ENCODE data around the gene MBD3L5.
A peak's percentile ranks its signal among the peaks of the same experiment; 100 is the strongest.
"Not testable (repeated sequence)": the region's sequence is repeated elsewhere in the genome, so short reads cannot be mapped to it uniquely, and the experiment has no call there.

The MBD3L5 gene

GRCh38 chr19:7054635-7055368, 24.4 kb downstream of the MBD3L5 start:
- DNase-seq: not testable (repeated sequence)

GRCh38 chr19:7055679-7056078, 25.3 kb downstream of the MBD3L5 start:
- not testable (repeated sequence) for DNase-seq

GRCh38 chr19:7056371-7056770, 26.0 kb downstream of the MBD3L5 start:
- DNase-seq: not testable (repeated sequence)

- DNase-seq: not testable (repeated sequence)
Measured at GRCh38 chr19:7058576-7058975, 28.2 kb downstream of the MBD3L5 start, which contains the start of gene MBD3L3. MBD3L3 (minus strand) TSS chr19:7058676; CDS start chr19:7058605, 71 bp downstream.

- DNase-seq: not testable (repeated sequence)
Measured at GRCh38 chr19:7059977-7060376, 29.6 kb downstream of the MBD3L5 start.

GRCh38 chr19:7063339-7063738, 33.0 kb downstream of the MBD3L5 start:
- DNase-seq: no peak

GRCh38 chr19:7063764-7064418, 33.5 kb downstream of the MBD3L5 start:
- no peak for DNase-seq

- not testable (repeated sequence) for DNase-seq
Measured at GRCh38 chr19:7067122-7067521, 36.7 kb downstream of the MBD3L5 start.

- no peak for DNase-seq
Measured at GRCh38 chr19:7067716-7068115, 37.3 kb downstream of the MBD3L5 start.

GRCh38 chr19:7068599-7068998, 38.2 kb downstream of the MBD3L5 start:
- DNase-seq: no peak

- peak; percentile 98 to 99 for DNase-seq
Measured at GRCh38 chr19:7069042-7069903, 38.9 kb downstream of the MBD3L5 start, which contains the start of gene ZNF557. ZNF557 (plus strand) TSS chr19:7069703; CDS start chr19:7075075, 5,372 bp downstream.

- DNase-seq: no peak
Measured at GRCh38 chr19:7069904-7070226, 39.5 kb downstream of the MBD3L5 start.

GRCh38 chr19:7072541-7072940, 42.2 kb downstream of the MBD3L5 start:
- DNase-seq: no peak

GRCh38 chr19:7074705-7075282, 44.4 kb downstream of the MBD3L5 start:
- no peak for DNase-seq

- no peak for DNase-seq
Measured at GRCh38 chr19:7076151-7076550, 45.8 kb downstream of the MBD3L5 start.

- no peak for DNase-seq
Measured at GRCh38 chr19:7078008-7078407, 47.6 kb downstream of the MBD3L5 start.
